ENCODE data around the gene TMEM170B. TPM values are rescaled to one million over a fixed set of nuclear protein-coding genes. Genes with fewer than 3 reads are reported as not detected.

The TMEM170B gene
- total RNA-seq, 1 donor from 2014 or later, result 4.0 TPM

DNA sequence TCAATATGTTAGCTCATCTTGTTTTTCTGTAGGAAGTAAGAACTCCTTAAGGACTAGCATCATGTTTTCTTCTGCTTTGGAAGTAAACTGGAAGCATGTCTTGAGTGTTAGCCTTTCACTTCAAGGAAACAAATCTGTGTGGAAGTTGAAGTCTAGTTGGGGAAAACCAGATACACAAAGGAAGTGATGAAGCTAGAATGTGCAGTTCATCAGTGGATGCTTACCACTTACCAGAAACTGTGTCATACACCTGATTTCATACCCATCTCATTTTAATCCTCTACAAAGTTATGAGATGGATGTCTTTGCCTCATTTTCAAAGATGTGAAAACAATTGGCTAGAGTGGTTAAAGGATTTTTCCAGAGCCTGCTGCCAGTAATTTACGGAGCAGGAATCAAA lies 75.8 kb downstream of the TMEM170B start:
- TF ChIP-seq, protein P1, sequence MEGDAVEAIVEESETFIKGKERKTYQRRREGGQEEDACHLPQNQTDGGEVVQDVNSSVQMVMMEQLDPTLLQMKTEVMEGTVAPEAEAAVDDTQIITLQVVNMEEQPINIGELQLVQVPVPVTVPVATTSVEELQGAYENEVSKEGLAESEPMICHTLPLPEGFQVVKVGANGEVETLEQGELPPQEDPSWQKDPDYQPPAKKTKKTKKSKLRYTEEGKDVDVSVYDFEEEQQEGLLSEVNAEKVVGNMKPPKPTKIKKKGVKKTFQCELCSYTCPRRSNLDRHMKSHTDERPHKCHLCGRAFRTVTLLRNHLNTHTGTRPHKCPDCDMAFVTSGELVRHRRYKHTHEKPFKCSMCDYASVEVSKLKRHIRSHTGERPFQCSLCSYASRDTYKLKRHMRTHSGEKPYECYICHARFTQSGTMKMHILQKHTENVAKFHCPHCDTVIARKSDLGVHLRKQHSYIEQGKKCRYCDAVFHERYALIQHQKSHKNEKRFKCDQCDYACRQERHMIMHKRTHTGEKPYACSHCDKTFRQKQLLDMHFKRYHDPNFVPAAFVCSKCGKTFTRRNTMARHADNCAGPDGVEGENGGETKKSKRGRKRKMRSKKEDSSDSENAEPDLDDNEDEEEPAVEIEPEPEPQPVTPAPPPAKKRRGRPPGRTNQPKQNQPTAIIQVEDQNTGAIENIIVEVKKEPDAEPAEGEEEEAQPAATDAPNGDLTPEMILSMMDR (conservative IDR thresholded peaks at IDR 0.05), result no peak
- no peak overlapping the region for H3K27ac Mint-ChIP-seq
- H3K4me3 Mint-ChIP-seq, result no peak overlapping the region
- no peaks in the 10 kb centered on the region for H3K36me3 Mint-ChIP-seq
- H3K4me1 Mint-ChIP-seq (ENCODE audit: unreplicated experiment), result peaks cover 8% of the 10 kb centered on the region
- DNase-seq (ENCODE audit: extremely low spot score, unreplicated experiment), result no peak
- no peaks in the 10 kb centered on the region for H3K27me3 Mint-ChIP-seq
- H3K9me3 Mint-ChIP-seq, result no peaks in the 10 kb centered on the region

DNA sequence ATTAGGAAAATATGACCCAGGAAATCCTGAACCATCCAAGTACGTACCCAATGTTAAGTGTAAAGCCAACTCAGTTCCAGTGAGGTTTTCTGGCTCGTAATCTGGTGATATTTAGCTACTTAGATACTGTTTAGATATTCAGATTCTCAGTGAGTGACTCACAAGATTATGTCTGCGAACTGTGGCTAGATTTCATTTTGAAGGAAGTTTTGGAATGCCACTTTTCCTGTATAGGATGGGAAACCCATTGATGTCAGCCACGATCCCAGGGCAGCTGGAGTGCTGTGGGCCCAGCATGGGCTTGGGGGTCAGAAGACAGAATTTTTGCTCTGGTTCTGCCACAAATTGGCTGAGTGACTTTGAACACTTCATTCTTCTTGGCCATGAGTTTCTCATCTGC lies 76.3 kb downstream of the TMEM170B start:
- TF ChIP-seq, protein P1 (conservative IDR thresholded peaks at IDR 0.05), result no peak
- DNase-seq (ENCODE audit: extremely low spot score, unreplicated experiment), result no peak
- no peaks in the 10 kb centered on the region for H3K27me3 Mint-ChIP-seq
- H3K27ac Mint-ChIP-seq, result peak overlapping the region; percentile 66
- no peak overlapping the region for H3K4me3 Mint-ChIP-seq
- peaks cover 8% of the 10 kb centered on the region for H3K4me1 Mint-ChIP-seq (ENCODE audit: unreplicated experiment)
- no peaks in the 10 kb centered on the region for H3K9me3 Mint-ChIP-seq
- no peaks in the 10 kb centered on the region for H3K36me3 Mint-ChIP-seq

DNA sequence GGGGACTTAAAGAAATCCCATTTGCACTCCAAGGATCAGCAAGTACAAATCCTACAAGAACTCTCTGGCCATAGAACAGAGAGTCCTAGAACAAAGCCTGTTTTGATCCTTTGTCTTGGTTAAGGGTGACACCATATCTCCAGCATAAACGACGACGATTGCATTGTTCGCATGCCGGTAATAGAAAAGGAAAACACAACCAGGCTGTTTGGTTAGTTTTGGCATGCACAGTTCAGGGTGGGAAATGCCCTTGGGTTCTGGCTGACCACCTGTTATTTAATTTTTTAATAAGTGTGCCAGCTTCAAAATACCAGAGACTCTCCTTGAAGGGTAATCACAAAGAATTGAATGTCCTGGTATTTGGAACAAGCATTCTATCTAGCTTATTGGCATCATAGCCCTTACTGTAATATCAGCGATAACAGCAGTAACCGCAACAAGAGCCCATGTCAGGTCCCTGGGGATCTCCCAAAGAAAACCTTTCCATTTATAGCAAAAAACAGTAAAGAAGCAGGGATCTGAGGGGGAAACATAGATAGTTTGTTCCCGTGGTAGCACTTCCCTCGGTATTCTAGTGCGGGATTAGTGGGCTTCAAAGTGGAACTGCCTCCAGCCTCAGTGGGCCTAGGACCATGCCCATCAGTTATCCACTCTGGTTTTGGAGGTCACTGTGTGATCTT lies 77.1 kb downstream of the TMEM170B start:
- Mint-ChIP-seq H3K4me3 (no peak overlapping the region), H3K36me3 (no peaks in the 10 kb centered on the region), H3K9me3 (no peaks in the 10 kb centered on the region), H3K27me3 (no peaks in the 10 kb centered on the region), H3K4me1 (ENCODE audit: unreplicated experiment) (peaks cover 2% of the 10 kb centered on the region), H3K27ac (no peak overlapping the region)
- TF ChIP-seq, protein P1 (conservative IDR thresholded peaks at IDR 0.05), result no peak
- DNase-seq (ENCODE audit: extremely low spot score, unreplicated experiment), result no peak

DNA sequence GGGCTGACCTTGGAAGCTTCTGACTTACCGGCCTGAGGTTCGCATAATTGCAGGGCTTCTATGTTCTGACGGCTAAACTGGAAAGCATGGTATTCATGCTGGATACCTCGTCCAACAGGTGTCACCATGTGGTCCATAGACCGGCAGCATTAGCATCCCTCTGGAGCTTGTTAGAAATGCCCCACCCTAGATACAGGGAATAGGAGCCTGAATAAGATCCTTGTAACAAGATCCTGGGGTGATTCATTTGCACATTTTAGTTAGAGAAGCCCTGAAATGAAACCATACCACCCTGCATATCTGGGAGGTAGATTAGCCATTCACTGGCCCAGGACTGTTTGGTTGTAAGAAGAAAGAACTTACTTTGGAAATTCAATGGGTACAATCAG lies 77.7 kb downstream of the TMEM170B start:
- Mint-ChIP-seq H3K36me3 (no peaks in the 10 kb centered on the region), H3K9me3 (no peaks in the 10 kb centered on the region), H3K4me1 (ENCODE audit: unreplicated experiment) (no peaks in the 10 kb centered on the region), H3K27me3 (no peaks in the 10 kb centered on the region), H3K4me3 (no peak overlapping the region), H3K27ac (no peak overlapping the region)
- DNase-seq (ENCODE audit: extremely low spot score, unreplicated experiment), result no peak
- TF ChIP-seq, protein P1 (conservative IDR thresholded peaks at IDR 0.05), result no peak

DNA sequence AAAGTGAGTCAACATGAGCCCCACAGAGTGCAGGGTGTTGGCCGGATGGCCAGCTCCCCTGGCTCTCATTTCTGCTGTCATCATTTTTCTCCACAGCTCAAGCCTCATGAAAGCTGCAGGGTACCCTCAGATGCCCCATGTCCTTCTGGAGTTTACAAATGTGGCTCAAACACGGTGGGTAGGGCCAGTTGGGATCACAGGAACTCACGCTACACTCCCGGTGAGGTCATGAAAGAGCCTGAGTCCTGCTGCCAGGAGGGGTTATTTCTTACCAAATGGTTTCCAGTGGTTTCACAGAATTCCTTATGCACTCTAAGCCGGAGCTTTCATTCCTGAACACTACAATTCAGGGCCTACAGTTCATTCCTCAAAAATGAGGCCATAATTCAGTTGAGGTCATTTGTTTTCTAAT lies 78.7 kb downstream of the TMEM170B start:
- H3K27me3 Mint-ChIP-seq, result no peaks in the 10 kb centered on the region
- H3K27ac Mint-ChIP-seq, result no peak overlapping the region
- H3K4me1 Mint-ChIP-seq (ENCODE audit: unreplicated experiment), result no peaks in the 10 kb centered on the region
- no peaks in the 10 kb centered on the region for H3K36me3 Mint-ChIP-seq
- TF ChIP-seq, protein P1 (conservative IDR thresholded peaks at IDR 0.05), result no peak
- H3K9me3 Mint-ChIP-seq, result no peaks in the 10 kb centered on the region
- no peak overlapping the region for H3K4me3 Mint-ChIP-seq
- DNase-seq (ENCODE audit: extremely low spot score, unreplicated experiment), result no peak
